WTC11 (cell line): ENCODE results near the gene DLGAP4. TPM values are rescaled to one million over a fixed set of nuclear protein-coding genes. Genes with fewer than 3 reads are reported as not detected.

Experiments used
- ATAC-seq: fragments of 200-7000 bp; cut with Tn5 transposase; 2 replicates; pipeline ENCODE4 v1.10.0; 2021; ENCODE audit warnings: mild to moderate bottlenecking, moderate library complexity
- CTCF ChIA-PET: fragments of 300-600 bp; sonication (Branson Sonifier 250); formaldehyde crosslinking; loops from one replicate; lab custom pipeline; 2021; ENCODE audit warnings: antibody characterized with exemption; lab: Charles Lee
- POLR2A ChIA-PET: fragments of 350-600 bp; sonication (Branson Sonifier 250); formaldehyde crosslinking; loops from one replicate; lab custom pipeline; 2021; ENCODE audit warnings: antibody characterized with exemption; lab: Charles Lee
- DNase-seq: peaks from one replicate; pipeline ENCODE4 v3.0.0; 2021; ENCODE audit warnings: low spot score
- H3K27ac Mint-ChIP-seq: 2 replicates; pipeline ENCODE4 v1.8.0; 2021; ENCODE audit warnings: mixed read lengths
- H3K27me3 Mint-ChIP-seq: 2 replicates; pipeline ENCODE4 v1.8.0; 2021; ENCODE audit warnings: low read depth, mild to moderate bottlenecking, moderate library complexity, mixed read lengths
- H3K36me3 Mint-ChIP-seq: 2 replicates; pipeline ENCODE4 v1.8.0; 2021; ENCODE audit warnings: mixed read lengths
- H3K4me1 Mint-ChIP-seq: 2 replicates; pipeline ENCODE4 v1.8.0; 2022; ENCODE audit warnings: mixed read lengths
- H3K4me3 Mint-ChIP-seq: 2 replicates; pipeline ENCODE4 v1.8.0; 2021; ENCODE audit warnings: mild to moderate bottlenecking, moderate library complexity, mixed read lengths
- H3K9me3 Mint-ChIP-seq: 2 replicates; pipeline ENCODE4 v1.8.0; 2021; ENCODE audit warnings: mixed read lengths
- CREB1 ChIP-seq: sonication (generic); formaldehyde crosslinking; IDR thresholded peaks from 2 replicates; pipeline ENCODE4 v1.8.0; 2023; ENCODE audit warnings: mild to moderate bottlenecking, missing genetic modification reagents
- GABPB1 ChIP-seq: sonication (generic); formaldehyde crosslinking; IDR thresholded peaks from 2 replicates; pipeline ENCODE4 v1.8.1; 2023; ENCODE audit warnings: mild to moderate bottlenecking, missing genetic modification reagents
- GRHL2 ChIP-seq: fragments of 250-450 bp; sonication (Bioruptor Pico); IDR thresholded peaks from 2 replicates; pipeline ENCODE4 v1.8.0; 2022; ENCODE audit warnings: mild to moderate bottlenecking, moderate library complexity; ENCODE audit not compliant: insufficient replicate concordance, severe bottlenecking
- HMGXB4 ChIP-seq: sonication (generic); formaldehyde crosslinking; IDR thresholded peaks from 2 replicates; pipeline ENCODE4 v1.8.1; 2023; ENCODE audit warnings: mild to moderate bottlenecking, moderate library complexity, missing genetic modification reagents
- JAZF1 ChIP-seq: fragments of 250-450 bp; sonication (Bioruptor Pico); IDR thresholded peaks from 2 replicates; pipeline ENCODE4 v1.9.0; 2021; ENCODE audit warnings: moderate library complexity, mild to moderate bottlenecking, inconsistent platforms
- OVOL2 ChIP-seq: fragments of 250-450 bp; sonication (Bioruptor Pico); IDR thresholded peaks from 2 replicates; pipeline ENCODE4 v1.9.0; 2021; ENCODE audit warnings: mild to moderate bottlenecking, borderline replicate concordance
- PREB ChIP-seq: sonication (generic); formaldehyde crosslinking; IDR thresholded peaks from 2 replicates; pipeline ENCODE4 v1.8.1; 2022; ENCODE audit warnings: mild to moderate bottlenecking, missing genetic modification reagents, moderate library complexity, borderline replicate concordance
- TP53 ChIP-seq: sonication (generic); formaldehyde crosslinking; IDR thresholded peaks from 2 replicates; pipeline ENCODE4 v1.8.1; 2023; ENCODE audit warnings: mild to moderate bottlenecking, missing genetic modification reagents
- USF1 ChIP-seq: sonication (generic); formaldehyde crosslinking; IDR thresholded peaks from 2 replicates; pipeline ENCODE4 v1.8.0; 2022; ENCODE audit warnings: mild to moderate bottlenecking, missing genetic modification reagents
- ZNF219 ChIP-seq: sonication (generic); formaldehyde crosslinking; IDR thresholded peaks from 2 replicates; pipeline ENCODE4 v1.8.0; 2023; ENCODE audit warnings: missing genetic modification reagents, mild to moderate bottlenecking, borderline replicate concordance
- total RNA-seq: library from RNA; stranded (reverse); gene quantifications from 3 replicates; pipeline ENCODE4 v1.2.3, GENCODE V29; 2021
- TF ChIP-seq, protein P1 (sequence below): fragments of 250-450 bp; sonication (Bioruptor Pico); IDR thresholded peaks from 2 replicates; pipeline ENCODE4 v1.9.0; 2021; ENCODE audit warnings: mild to moderate bottlenecking
- TF ChIP-seq, protein P2 (sequence below): sonication (generic); formaldehyde crosslinking; conservative IDR thresholded peaks from 2 replicates; pipeline ENCODE4 v1.8.1; 2023; ENCODE audit warnings: mild to moderate bottlenecking, low read depth, missing genetic modification reagents, moderate library complexity
- TF ChIP-seq, protein P3 (sequence below): sonication (generic); formaldehyde crosslinking; IDR thresholded peaks from 2 replicates; pipeline ENCODE4 v1.8.1; 2023; ENCODE audit warnings: mild to moderate bottlenecking, missing genetic modification reagents, moderate library complexity

Gene DLGAP4
- total RNA-seq, 1 experiment from 2014 or later = 52.6 TPM

GRCh38 chr20:36372666-36373065 lies 66.5 kb downstream of the DLGAP4 start:
- Mint-ChIP-seq H3K4me1 (peaks cover 14% of the 10 kb centered on the region), H3K27me3 (no peaks in the 10 kb centered on the region; the same call in 1 of the 2 replicates), H3K9me3 (no peaks in the 10 kb centered on the region), H3K4me3 (no peak overlapping the region), H3K27ac (no peak overlapping the region), H3K36me3 (no peaks in the 10 kb centered on the region)
- TF ChIP-seq JAZF1 (no peak), GRHL2 (no peak), TP53 (CRISPR knock-in tag) (no peak), PREB (no peak), OVOL2 (CRISPR knock-in tag) (no peak), ZNF219 (CRISPR knock-in tag) (no peak)
- TF ChIP-seq, protein P1, sequence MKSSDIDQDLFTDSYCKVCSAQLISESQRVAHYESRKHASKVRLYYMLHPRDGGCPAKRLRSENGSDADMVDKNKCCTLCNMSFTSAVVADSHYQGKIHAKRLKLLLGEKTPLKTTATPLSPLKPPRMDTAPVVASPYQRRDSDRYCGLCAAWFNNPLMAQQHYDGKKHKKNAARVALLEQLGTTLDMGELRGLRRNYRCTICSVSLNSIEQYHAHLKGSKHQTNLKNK (CRISPR knock-in tag) = no peak
- TF ChIP-seq, protein P2, sequence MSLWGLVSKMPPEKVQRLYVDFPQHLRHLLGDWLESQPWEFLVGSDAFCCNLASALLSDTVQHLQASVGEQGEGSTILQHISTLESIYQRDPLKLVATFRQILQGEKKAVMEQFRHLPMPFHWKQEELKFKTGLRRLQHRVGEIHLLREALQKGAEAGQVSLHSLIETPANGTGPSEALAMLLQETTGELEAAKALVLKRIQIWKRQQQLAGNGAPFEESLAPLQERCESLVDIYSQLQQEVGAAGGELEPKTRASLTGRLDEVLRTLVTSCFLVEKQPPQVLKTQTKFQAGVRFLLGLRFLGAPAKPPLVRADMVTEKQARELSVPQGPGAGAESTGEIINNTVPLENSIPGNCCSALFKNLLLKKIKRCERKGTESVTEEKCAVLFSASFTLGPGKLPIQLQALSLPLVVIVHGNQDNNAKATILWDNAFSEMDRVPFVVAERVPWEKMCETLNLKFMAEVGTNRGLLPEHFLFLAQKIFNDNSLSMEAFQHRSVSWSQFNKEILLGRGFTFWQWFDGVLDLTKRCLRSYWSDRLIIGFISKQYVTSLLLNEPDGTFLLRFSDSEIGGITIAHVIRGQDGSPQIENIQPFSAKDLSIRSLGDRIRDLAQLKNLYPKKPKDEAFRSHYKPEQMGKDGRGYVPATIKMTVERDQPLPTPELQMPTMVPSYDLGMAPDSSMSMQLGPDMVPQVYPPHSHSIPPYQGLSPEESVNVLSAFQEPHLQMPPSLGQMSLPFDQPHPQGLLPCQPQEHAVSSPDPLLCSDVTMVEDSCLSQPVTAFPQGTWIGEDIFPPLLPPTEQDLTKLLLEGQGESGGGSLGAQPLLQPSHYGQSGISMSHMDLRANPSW (CRISPR knock-in tag) = no peak
- ChIA-PET CTCF (interaction anchor here (1.6 to 2.8 kb wide), 2 partner anchors 11 to 27 kb away, joined by 8 to 17 read pairs; no protein-coding TSS in a partner anchor), POLR2A (no interaction called here)
- DNase-seq (no peak), ATAC-seq (no peak)

GRCh38 chr20:36373089-36373488 lies 67.0 kb downstream of the DLGAP4 start:
- Mint-ChIP-seq H3K4me3 (no peak overlapping the region), H3K4me1 (peaks cover 10% of the 10 kb centered on the region), H3K27ac (no peak overlapping the region), H3K9me3 (no peaks in the 10 kb centered on the region), H3K27me3 (no peaks in the 10 kb centered on the region; the same call in 1 of the 2 replicates), H3K36me3 (no peaks in the 10 kb centered on the region)
- POLR2A ChIA-PET = no interaction called here
- no peak for DNase-seq
- ATAC-seq = no peak
- CTCF ChIA-PET = interaction anchor here (1.6 to 2.8 kb wide), 2 partner anchors 11 to 26 kb away, joined by 8 to 17 read pairs; no protein-coding TSS in a partner anchor
- TF ChIP-seq GABPB1 (no peak), USF1 (no peak), HMGXB4 (CRISPR knock-in tag) (no peak), CREB1 (no peak)
- TF ChIP-seq, protein P3, sequence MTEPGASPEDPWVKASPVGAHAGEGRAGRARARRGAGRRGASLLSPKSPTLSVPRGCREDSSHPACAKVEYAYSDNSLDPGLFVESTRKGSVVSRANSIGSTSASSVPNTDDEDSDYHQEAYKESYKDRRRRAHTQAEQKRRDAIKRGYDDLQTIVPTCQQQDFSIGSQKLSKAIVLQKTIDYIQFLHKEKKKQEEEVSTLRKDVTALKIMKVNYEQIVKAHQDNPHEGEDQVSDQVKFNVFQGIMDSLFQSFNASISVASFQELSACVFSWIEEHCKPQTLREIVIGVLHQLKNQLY (CRISPR knock-in tag) = no peak

- H3K4me3 Mint-ChIP-seq = no peak overlapping the region
- no peaks in the 10 kb centered on the region for H3K36me3 Mint-ChIP-seq
- H3K9me3 Mint-ChIP-seq = no peaks in the 10 kb centered on the region
- ChIA-PET CTCF (interaction anchor here (1.3 to 2.8 kb wide), 5 partner anchors 9 to 226 kb away, joined by 3 to 17 read pairs (median 6); no protein-coding TSS in a partner anchor), POLR2A (no interaction called here)
- DNase-seq = no peak
- H3K4me1 Mint-ChIP-seq = no peaks in the 10 kb centered on the region
- no peak overlapping the region; the same call in 1 of the 2 replicates for H3K27ac Mint-ChIP-seq
- H3K27me3 Mint-ChIP-seq = no peaks in the 10 kb centered on the region; the same call in 1 of the 2 replicates
- no peak for TF ChIP-seq ZNF219 (CRISPR knock-in tag)
- ATAC-seq = no peak
Observed at GRCh38 chr20:36374995-36375394, 68.9 kb downstream of the DLGAP4 start.
